ENCODE measurements around the gene CCDC39. TPM values are rescaled to one million over a fixed set of nuclear protein-coding genes. Genes with fewer than 3 reads are reported as not detected.

CCDC39 gene
- total RNA-seq, 1 donor from 2014 or later = not detected

Other genes starting within 250 kb of the CCDC39 start
- gene TTC14, start 77.3 kb downstream of the CCDC39 start, total RNA-seq (ENCODE audit: unreplicated experiment) = 64.6 TPM
- gene FXR1, start 233.2 kb upstream of the CCDC39 start, total RNA-seq (ENCODE audit: unreplicated experiment) = 189 TPM